SU-DHL-6 (cell line): ENCODE results near the gene GTPBP4.

Experiments
- H2AFZ ChIP-seq: fragments of 200-600 bp; sonication (generic); 2 replicates; pipeline ENCODE4 v1.6.1; 2014; ENCODE audit warnings: low read depth, mild to moderate bottlenecking, moderate library complexity, mixed read lengths, antibody characterized with exemption, low read length; ENCODE audit not compliant: severe bottlenecking
- H3F3A ChIP-seq: fragments of 200-600 bp; shearing (Covaris generic); 2 replicates; pipeline ENCODE4 v1.6.0; 2016; ENCODE audit warnings: antibody characterized with exemption, mild to moderate bottlenecking; ENCODE audit not compliant: insufficient read depth
- H3K27ac ChIP-seq: fragments of 200-600 bp; sonication (generic); 2 replicates; pipeline ENCODE4 v1.5.1; 2016; ENCODE audit warnings: low read depth, mild to moderate bottlenecking, low read length, moderate library complexity, mixed read lengths
- H3K27me3 ChIP-seq: fragments of 200-600 bp; sonication (generic), shearing (Covaris generic); 2 replicates; pipeline ENCODE4 v1.6.0; 2014; ENCODE audit warnings: mild to moderate bottlenecking, low read length
- H3K36me3 ChIP-seq: fragments of 200-600 bp; sonication (generic); 2 replicates; pipeline ENCODE4 v1.6.1; 2014; ENCODE audit warnings: mild to moderate bottlenecking, low read length, mixed read lengths
- H3K4me2 ChIP-seq: fragments of 300-600, 200-600 bp; shearing (Covaris generic), sonication (generic); 2 replicates; pipeline ENCODE4 v1.6.0; 2014; ENCODE audit warnings: low read length, low read depth, mild to moderate bottlenecking; ENCODE audit not compliant: poor library complexity, severe bottlenecking
- H3K4me3 ChIP-seq: fragments of 200-600 bp; sonication (generic); 2 replicates; pipeline ENCODE4 v1.5.1; 2014; ENCODE audit warnings: antibody characterized with exemption, low read length, mild to moderate bottlenecking, mixed read lengths; ENCODE audit not compliant: insufficient read depth, poor library complexity, severe bottlenecking
- H3K79me2 ChIP-seq: fragments of 200-600 bp; sonication (generic); 2 replicates; pipeline ENCODE4 v1.6.1; 2014; ENCODE audit warnings: mild to moderate bottlenecking, low read length, moderate library complexity; ENCODE audit not compliant: insufficient read depth
- H3K9ac ChIP-seq: fragments of 200-600 bp; sonication (generic); 2 replicates; pipeline ENCODE4 v1.7.0; 2014; ENCODE audit warnings: mild to moderate bottlenecking, low read length
- H3K9me2 ChIP-seq: fragments of 200-600 bp; sonication (generic); replicated peaks from 2 replicates; pipeline ENCODE4 v1.6.1; 2014; ENCODE audit warnings: low read length; ENCODE audit not compliant: insufficient read depth
- H3K9me3 ChIP-seq: fragments of 200-600 bp; sonication (generic); 2 replicates; pipeline ENCODE4 v1.6.1; 2014; ENCODE audit warnings: low read length, mixed read lengths; ENCODE audit not compliant: insufficient read depth
- H4K20me1 ChIP-seq: fragments of 200-600 bp; sonication (generic); 2 replicates; pipeline ENCODE4 v1.6.1; 2014; ENCODE audit warnings: low read depth, mild to moderate bottlenecking, antibody characterized with exemption, low read length, moderate library complexity, mixed read lengths
- CTCF ChIP-seq: fragments of 200-600 bp; sonication (generic); IDR thresholded peaks from one replicate; pipeline ENCODE4 v1.5.1; 2017; ENCODE audit warnings: antibody characterized with exemption, mild to moderate bottlenecking, low read length, moderate library complexity; ENCODE audit not compliant: insufficient read depth, poor library complexity, severe bottlenecking
- EZH2phosphoT487 ChIP-seq: fragments of 200-600 bp; sonication (generic), shearing (Covaris generic); conservative IDR thresholded peaks from 2 replicates; pipeline ENCODE4 v1.6.1; 2018; ENCODE audit warnings: mild to moderate bottlenecking, antibody characterized with exemption, low read length, moderate library complexity, mixed read lengths

Gene GTPBP4

GRCh38 chr10:1002425-1003006, 14.3 kb downstream of the GTPBP4 start:
- no peak overlapping the region for H3K4me2 ChIP-seq
- H3F3A ChIP-seq, result no peaks in the 10 kb centered on the region
- TF ChIP-seq EZH2phosphoT487 (no peak), CTCF (no peak)
- peaks cover 43% of the 10 kb centered on the region for H3K36me3 ChIP-seq
- no peak overlapping the region for H2AFZ ChIP-seq
- H3K9ac ChIP-seq, result no peak overlapping the region
- no peaks in the 10 kb centered on the region for H3K9me2 ChIP-seq
- H3K27ac ChIP-seq, result no peak overlapping the region
- H3K79me2 ChIP-seq, result peaks cover 38% of the 10 kb centered on the region
- peaks cover 10% of the 10 kb centered on the region for H4K20me1 ChIP-seq
- no peaks in the 10 kb centered on the region for H3K27me3 ChIP-seq
- H3K4me3 ChIP-seq, result no peak overlapping the region
- no peaks in the 10 kb centered on the region for H3K9me3 ChIP-seq

GRCh38 chr10:1003884-1004670, 15.8 kb downstream of the GTPBP4 start:
- Histone ChIP-seq H2AFZ (no peak overlapping the region), H3K4me2 (no peak overlapping the region), H3K9me2 (no peaks in the 10 kb centered on the region), H3K36me3 (peaks cover 44% of the 10 kb centered on the region), H3K4me3 (no peak overlapping the region), H3K27me3 (no peaks in the 10 kb centered on the region), H4K20me1 (peaks cover 10% of the 10 kb centered on the region), H3K27ac (no peak overlapping the region), H3K79me2 (peaks cover 38% of the 10 kb centered on the region), H3K9ac (no peak overlapping the region), H3K9me3 (no peaks in the 10 kb centered on the region), H3F3A (no peaks in the 10 kb centered on the region)
- TF ChIP-seq EZH2phosphoT487, result no peak
- no peak for TF ChIP-seq CTCF

- TF ChIP-seq EZH2phosphoT487 (no peak), CTCF (no peak)
Measured at GRCh38 chr10:1006573-1006972, 18.3 kb downstream of the GTPBP4 start.

More at GRCh38 chr10:1006573-1006972, 18.3 kb downstream of the GTPBP4 start:
- no peak overlapping the region for H3K4me2 ChIP-seq
- no peaks in the 10 kb centered on the region for H3K27me3 ChIP-seq
- H3K79me2 ChIP-seq, result peaks cover 29% of the 10 kb centered on the region
- no peaks in the 10 kb centered on the region for H3F3A ChIP-seq
- no peaks in the 10 kb centered on the region for H3K9me3 ChIP-seq
- no peak overlapping the region for H3K27ac ChIP-seq
- H3K36me3 ChIP-seq, result peaks cover 37% of the 10 kb centered on the region; the same call in 1 of the 2 replicates
- peaks cover 10% of the 10 kb centered on the region for H4K20me1 ChIP-seq
- H3K9ac ChIP-seq, result no peak overlapping the region
- H3K9me2 ChIP-seq, result no peaks in the 10 kb centered on the region
- no peak overlapping the region for H2AFZ ChIP-seq
- no peak overlapping the region for H3K4me3 ChIP-seq
